HepG2 (cell line): ENCODE data around the gene ENPP7. TPM values are rescaled to one million over a fixed set of nuclear protein-coding genes. Genes with fewer than 3 reads are reported as not detected.

Experiments used
- ADNP ChIP-seq: sonication (generic); formaldehyde crosslinking; IDR thresholded peaks from 2 replicates; pipeline ENCODE4 v1.4.0; 2020; ENCODE audit warnings: missing genetic modification reagents
- AKAP8 ChIP-seq: sonication (generic); formaldehyde crosslinking; IDR thresholded peaks from 2 replicates; pipeline ENCODE4 v1.5.1; 2020; ENCODE audit warnings: mild to moderate bottlenecking, missing genetic modification reagents
- BHLHE40 ChIP-seq: IDR thresholded peaks from 2 replicates; pipeline ENCODE4 v1.6.1; 2011; ENCODE audit warnings: low read length, improper control_type of control experiment
- KLF11 ChIP-seq: IDR thresholded peaks from 2 replicates; pipeline ENCODE4 v1.6.1; 2016; ENCODE audit warnings: missing compliant biosample characterization
- NFE2 ChIP-seq: sonication (generic); formaldehyde crosslinking; IDR thresholded peaks from 2 replicates; pipeline ENCODE4 v1.4.0; 2020; ENCODE audit warnings: missing genetic modification reagents
- POLR2G ChIP-seq: fragments of 200-400 bp; formaldehyde crosslinking; IDR thresholded peaks from 2 replicates; pipeline ENCODE4 v1.6.1; 2018; ENCODE audit warnings: mild to moderate bottlenecking, low read depth, low read length, moderate library complexity
- SAFB2 ChIP-seq: sonication (generic); formaldehyde crosslinking; IDR thresholded peaks from 2 replicates; pipeline ENCODE4 v1.5.1; 2020; ENCODE audit warnings: missing genetic modification reagents, low read depth, mild to moderate bottlenecking, borderline replicate concordance
- SIX4 ChIP-seq: sonication (generic); formaldehyde crosslinking; IDR thresholded peaks from 2 replicates; pipeline ENCODE4 v1.4.0; 2020; ENCODE audit warnings: missing genetic modification reagents
- SP140L ChIP-seq: sonication (generic); formaldehyde crosslinking; IDR thresholded peaks from 2 replicates; pipeline ENCODE4 v1.4.0; 2020; ENCODE audit warnings: missing genetic modification reagents, borderline replicate concordance
- TEAD3 ChIP-seq: optimal IDR thresholded peaks from 2 replicates; pipeline ENCODE3; 2016; ENCODE audit warnings: borderline replicate concordance
- ZNF567 ChIP-seq: sonication (generic); formaldehyde crosslinking; IDR thresholded peaks from 2 replicates; pipeline ENCODE4 v1.8.1; 2023; ENCODE audit warnings: mild to moderate bottlenecking, missing genetic modification reagents, borderline replicate concordance
- ZNF615 ChIP-seq: sonication (generic); formaldehyde crosslinking; IDR thresholded peaks from 2 replicates; pipeline ENCODE4 v1.5.0; 2020; ENCODE audit warnings: mild to moderate bottlenecking, missing genetic modification reagents, borderline replicate concordance
- polyA plus RNA-seq, 8 experiments: library from polyadenylated mRNA; depleted of rRNA in 3 of 8; stranded (reverse) in 7 of 8; unstranded in 1 of 8; fragments of >200 nt; fragmentation: Illumina TruSeq in 4 of 8; extraction: Trizol in 4 of 8; gene quantifications; 2 replicates each; pipeline versions ENCODE4 v1.2.1 to v1.2.3, GENCODE V29; 2011 to 2016; ENCODE audit warnings: low read depth in 4 of 8, missing spikeins in 1 of 8, mixed read lengths in 1 of 8; ENCODE audit not compliant: insufficient read depth in 1 of 8
- total RNA-seq, 5 experiments: library from RNA; depleted of rRNA; stranded (reverse); fragments of >200 nt; fragmentation: Illumina TruSeq; extraction: Trizol; gene quantifications; 2 replicates each; pipeline ENCODE4 v1.2.3, GENCODE V29; 2016; ENCODE audit warnings: low read depth in 1 of 5
- TF ChIP-seq, protein P1 (sequence below): sonication (generic); formaldehyde crosslinking; IDR thresholded peaks from 2 replicates; pipeline ENCODE4 v1.4.0; 2020; ENCODE audit warnings: missing genetic modification reagents
- TF ChIP-seq, protein P2 (sequence below): IDR thresholded peaks from 2 replicates; pipeline ENCODE4 v1.6.1; 2016; ENCODE audit warnings: missing compliant biosample characterization, missing genetic modification reagents, borderline replicate concordance
- TF ChIP-seq, protein P3 (sequence below): sonication (generic); formaldehyde crosslinking; IDR thresholded peaks from 2 replicates; pipeline ENCODE4 v1.9.0; 2021; ENCODE audit warnings: missing genetic modification reagents, mild to moderate bottlenecking, borderline replicate concordance
- TF ChIP-seq, protein P4 (sequence below): sonication (generic); formaldehyde crosslinking; IDR thresholded peaks from 2 replicates; pipeline ENCODE4 v1.5.1; 2020; ENCODE audit warnings: missing genetic modification reagents, mild to moderate bottlenecking, borderline replicate concordance
- TF ChIP-seq, protein P5 (sequence below): sonication (generic); formaldehyde crosslinking; IDR thresholded peaks from 2 replicates; pipeline ENCODE4 v1.4.0; 2020; ENCODE audit warnings: missing genetic modification reagents, borderline replicate concordance
- TF ChIP-seq, protein P6 (sequence below): sonication (generic); formaldehyde crosslinking; IDR thresholded peaks from 2 replicates; pipeline ENCODE4 v1.4.0; 2020; ENCODE audit warnings: missing genetic modification reagents
- TF ChIP-seq, protein P7 (sequence below): sonication (generic); formaldehyde crosslinking; IDR thresholded peaks from 2 replicates; pipeline ENCODE4 v1.9.0; 2021; ENCODE audit warnings: missing genetic modification reagents, borderline replicate concordance

ENPP7 gene
- total and polyA plus RNA-seq, 2 of the 13 experiments (the other 11 are each of a cell fraction or from before 2014, with no cell fraction given) = 1.1 to 2.2 TPM

DNA sequence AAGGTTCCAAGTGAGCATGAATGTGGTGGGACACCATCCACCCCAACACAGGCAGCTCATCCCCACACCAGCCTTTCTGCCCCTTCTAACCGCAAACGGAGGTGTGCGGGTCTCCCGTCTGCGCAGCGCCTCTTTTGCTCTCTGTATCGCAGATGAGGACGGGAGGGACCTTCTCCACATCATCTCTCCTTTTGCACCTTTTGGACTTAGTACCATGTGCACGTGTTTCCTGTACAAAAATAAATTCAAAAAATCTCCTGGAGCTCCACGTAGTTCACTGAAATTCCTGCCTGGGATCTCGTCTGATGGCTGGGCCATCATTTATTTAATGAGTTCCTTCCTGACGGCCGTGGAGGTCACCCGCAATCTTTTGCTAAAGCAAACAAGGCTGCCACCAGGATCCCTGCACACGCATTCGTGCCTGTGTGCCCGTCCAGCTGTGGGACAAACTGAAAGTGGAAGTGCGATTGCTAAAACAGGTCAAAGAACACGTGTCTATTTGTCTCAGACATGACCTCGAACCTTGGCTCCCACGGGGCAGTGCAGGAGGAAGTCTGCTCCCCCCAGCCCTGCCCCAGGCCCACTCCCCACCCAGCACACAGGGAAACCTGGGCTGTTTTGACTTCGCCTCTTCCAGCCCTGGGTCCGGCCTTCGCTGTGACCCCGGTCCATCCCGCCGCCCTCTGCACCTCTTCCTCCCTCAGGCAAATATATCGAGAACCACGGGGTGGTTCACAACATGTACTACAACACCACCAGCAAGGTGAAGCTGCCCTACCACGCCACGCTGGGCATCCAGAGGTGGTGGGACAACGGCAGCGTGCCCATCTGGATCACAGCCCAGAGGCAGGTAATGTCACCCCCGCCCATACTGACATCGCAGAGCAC is 2.3 kb downstream of the ENPP7 start (continued):
- TF ChIP-seq, protein P1, sequence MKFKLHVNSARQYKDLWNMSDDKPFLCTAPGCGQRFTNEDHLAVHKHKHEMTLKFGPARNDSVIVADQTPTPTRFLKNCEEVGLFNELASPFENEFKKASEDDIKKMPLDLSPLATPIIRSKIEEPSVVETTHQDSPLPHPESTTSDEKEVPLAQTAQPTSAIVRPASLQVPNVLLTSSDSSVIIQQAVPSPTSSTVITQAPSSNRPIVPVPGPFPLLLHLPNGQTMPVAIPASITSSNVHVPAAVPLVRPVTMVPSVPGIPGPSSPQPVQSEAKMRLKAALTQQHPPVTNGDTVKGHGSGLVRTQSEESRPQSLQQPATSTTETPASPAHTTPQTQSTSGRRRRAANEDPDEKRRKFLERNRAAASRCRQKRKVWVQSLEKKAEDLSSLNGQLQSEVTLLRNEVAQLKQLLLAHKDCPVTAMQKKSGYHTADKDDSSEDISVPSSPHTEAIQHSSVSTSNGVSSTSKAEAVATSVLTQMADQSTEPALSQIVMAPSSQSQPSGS (CRISPR knock-in tag) = peak; percentile 73
- TF ChIP-seq AKAP8 (no peak), SAFB2 (CRISPR knock-in tag) (no peak), ADNP (no peak), POLR2G (no peak), BHLHE40 (peak; percentile 59), SIX4 (CRISPR knock-in tag) (no peak), NFE2 (no peak), ZNF615 (CRISPR knock-in tag) (no peak), ZNF567 (CRISPR knock-in tag) (no peak), SP140L (CRISPR knock-in tag) (0 out of 2 replicates have a peak, but pooled peaks have one; percentile 26), TEAD3 (CRISPR knock-in tag) (peak; percentile 54), KLF11 (CRISPR knock-in tag) (no peak)
- TF ChIP-seq, protein P2, sequence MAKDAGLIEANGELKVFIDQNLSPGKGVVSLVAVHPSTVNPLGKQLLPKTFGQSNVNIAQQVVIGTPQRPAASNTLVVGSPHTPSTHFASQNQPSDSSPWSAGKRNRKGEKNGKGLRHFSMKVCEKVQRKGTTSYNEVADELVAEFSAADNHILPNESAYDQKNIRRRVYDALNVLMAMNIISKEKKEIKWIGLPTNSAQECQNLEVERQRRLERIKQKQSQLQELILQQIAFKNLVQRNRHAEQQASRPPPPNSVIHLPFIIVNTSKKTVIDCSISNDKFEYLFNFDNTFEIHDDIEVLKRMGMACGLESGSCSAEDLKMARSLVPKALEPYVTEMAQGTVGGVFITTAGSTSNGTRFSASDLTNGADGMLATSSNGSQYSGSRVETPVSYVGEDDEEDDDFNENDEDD = peak; percentile 62; the same call in 1 of the 2 replicates
- TF ChIP-seq, protein P3, sequence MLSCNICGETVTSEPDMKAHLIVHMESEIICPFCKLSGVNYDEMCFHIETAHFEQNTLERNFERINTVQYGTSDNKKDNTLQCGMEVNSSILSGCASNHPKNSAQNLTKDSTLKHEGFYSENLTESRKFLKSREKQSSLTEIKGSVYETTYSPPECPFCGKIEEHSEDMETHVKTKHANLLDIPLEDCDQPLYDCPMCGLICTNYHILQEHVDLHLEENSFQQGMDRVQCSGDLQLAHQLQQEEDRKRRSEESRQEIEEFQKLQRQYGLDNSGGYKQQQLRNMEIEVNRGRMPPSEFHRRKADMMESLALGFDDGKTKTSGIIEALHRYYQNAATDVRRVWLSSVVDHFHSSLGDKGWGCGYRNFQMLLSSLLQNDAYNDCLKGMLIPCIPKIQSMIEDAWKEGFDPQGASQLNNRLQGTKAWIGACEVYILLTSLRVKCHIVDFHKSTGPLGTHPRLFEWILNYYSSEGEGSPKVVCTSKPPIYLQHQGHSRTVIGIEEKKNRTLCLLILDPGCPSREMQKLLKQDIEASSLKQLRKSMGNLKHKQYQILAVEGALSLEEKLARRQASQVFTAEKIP (CRISPR knock-in tag) = no peak
- TF ChIP-seq, protein P4, sequence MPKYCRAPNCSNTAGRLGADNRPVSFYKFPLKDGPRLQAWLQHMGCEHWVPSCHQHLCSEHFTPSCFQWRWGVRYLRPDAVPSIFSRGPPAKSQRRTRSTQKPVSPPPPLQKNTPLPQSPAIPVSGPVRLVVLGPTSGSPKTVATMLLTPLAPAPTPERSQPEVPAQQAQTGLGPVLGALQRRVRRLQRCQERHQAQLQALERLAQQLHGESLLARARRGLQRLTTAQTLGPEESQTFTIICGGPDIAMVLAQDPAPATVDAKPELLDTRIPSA (CRISPR knock-in tag) = no peak
- TF ChIP-seq, protein P5, sequence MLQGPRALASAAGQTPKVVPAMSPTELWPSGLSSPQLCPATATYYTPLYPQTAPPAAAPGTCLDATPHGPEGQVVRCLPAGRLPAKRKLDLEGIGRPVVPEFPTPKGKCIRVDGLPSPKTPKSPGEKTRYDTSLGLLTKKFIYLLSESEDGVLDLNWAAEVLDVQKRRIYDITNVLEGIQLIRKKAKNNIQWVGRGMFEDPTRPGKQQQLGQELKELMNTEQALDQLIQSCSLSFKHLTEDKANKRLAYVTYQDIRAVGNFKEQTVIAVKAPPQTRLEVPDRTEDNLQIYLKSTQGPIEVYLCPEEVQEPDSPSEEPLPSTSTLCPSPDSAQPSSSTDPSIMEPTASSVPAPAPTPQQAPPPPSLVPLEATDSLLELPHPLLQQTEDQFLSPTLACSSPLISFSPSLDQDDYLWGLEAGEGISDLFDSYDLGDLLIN (CRISPR knock-in tag) = no peak
- TF ChIP-seq, protein P6, sequence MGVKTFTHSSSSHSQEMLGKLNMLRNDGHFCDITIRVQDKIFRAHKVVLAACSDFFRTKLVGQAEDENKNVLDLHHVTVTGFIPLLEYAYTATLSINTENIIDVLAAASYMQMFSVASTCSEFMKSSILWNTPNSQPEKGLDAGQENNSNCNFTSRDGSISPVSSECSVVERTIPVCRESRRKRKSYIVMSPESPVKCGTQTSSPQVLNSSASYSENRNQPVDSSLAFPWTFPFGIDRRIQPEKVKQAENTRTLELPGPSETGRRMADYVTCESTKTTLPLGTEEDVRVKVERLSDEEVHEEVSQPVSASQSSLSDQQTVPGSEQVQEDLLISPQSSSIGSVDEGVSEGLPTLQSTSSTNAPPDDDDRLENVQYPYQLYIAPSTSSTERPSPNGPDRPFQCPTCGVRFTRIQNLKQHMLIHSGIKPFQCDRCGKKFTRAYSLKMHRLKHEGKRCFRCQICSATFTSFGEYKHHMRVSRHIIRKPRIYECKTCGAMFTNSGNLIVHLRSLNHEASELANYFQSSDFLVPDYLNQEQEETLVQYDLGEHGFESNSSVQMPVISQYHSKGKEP = no peak
- TF ChIP-seq, protein P7, sequence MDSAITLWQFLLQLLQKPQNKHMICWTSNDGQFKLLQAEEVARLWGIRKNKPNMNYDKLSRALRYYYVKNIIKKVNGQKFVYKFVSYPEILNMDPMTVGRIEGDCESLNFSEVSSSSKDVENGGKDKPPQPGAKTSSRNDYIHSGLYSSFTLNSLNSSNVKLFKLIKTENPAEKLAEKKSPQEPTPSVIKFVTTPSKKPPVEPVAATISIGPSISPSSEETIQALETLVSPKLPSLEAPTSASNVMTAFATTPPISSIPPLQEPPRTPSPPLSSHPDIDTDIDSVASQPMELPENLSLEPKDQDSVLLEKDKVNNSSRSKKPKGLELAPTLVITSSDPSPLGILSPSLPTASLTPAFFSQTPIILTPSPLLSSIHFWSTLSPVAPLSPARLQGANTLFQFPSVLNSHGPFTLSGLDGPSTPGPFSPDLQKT (CRISPR knock-in tag) = no peak
